OCI-M2 (cell line): Measurements from ENCODE around the gene TBC1D9B.
"Not testable (repeated sequence)": the region's sequence is repeated elsewhere in the genome, so short reads cannot be mapped to it uniquely, and the experiment has no call there.

ENCODE experiments used
- DNase-seq: peaks from one replicate; lab custom pipeline; 2025; ENCODE audit not compliant: unreplicated experiment; lab: John Stamatoyannopoulos, UW

The TBC1D9B gene

DNA sequence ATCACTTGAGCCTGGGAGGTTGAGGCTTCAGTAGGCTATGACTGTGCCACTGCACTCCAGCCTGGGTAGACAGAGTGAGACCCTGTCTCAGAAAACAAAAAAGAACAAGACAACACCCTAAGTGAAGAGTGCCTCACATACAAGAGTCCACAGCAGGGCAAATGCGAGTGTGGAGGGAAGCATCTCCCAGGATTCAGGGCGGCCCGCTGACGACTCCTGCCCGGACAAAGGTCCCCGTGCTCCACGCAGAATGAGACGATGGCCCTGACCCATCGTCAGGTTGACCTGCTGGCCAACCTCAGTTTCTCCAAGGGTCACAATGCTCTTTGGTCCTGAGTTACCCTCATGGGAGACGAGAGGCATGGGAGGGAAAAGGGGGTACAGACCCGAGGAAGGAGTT is 67.4 kb downstream of the TBC1D9B start:
- DNase-seq = no peak

DNA sequence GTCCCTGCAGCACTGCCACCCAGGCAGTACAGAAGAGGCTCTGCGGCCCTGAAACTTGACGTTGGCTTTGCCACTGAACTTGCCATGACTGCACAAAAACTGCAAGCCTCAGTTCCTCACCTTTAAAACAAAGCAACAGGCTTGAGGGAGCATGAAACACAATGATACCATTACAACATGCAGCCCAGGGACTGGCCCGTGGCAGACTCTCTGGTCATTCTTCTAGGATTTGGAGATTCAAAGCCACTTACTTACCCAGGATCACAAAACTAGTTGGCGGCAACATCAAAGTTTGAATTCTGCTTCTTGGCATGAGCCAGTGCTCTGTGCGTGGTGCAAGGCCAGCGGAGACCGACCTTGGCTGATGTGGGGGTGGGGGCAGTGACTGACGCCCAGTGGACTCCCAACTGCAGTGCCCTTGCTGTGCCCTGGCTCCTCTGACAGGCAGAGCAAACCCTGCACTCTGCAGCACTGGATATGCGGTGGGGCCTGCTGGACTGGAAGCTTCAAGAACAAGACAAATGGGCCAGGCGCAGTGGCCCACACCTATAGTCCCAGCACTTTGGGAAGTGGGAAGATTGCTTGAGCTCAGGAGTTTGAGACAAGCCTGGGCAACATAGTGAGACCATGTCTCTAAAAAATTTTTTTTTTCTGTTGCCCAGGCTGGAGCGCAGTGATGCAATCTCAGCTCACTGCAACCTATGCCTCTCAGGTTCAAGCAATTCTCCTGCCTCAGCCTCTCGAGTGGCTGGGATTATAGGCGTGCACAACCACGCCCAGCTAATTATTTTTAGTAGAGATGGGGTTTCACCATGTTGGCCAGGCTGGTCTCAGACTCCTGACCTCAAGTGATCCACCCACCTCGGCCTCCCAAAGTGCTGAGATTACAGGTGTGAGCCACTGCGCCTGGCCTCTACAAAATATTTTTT is 68.1 kb downstream of the TBC1D9B start:
- DNase-seq = no peak

DNA sequence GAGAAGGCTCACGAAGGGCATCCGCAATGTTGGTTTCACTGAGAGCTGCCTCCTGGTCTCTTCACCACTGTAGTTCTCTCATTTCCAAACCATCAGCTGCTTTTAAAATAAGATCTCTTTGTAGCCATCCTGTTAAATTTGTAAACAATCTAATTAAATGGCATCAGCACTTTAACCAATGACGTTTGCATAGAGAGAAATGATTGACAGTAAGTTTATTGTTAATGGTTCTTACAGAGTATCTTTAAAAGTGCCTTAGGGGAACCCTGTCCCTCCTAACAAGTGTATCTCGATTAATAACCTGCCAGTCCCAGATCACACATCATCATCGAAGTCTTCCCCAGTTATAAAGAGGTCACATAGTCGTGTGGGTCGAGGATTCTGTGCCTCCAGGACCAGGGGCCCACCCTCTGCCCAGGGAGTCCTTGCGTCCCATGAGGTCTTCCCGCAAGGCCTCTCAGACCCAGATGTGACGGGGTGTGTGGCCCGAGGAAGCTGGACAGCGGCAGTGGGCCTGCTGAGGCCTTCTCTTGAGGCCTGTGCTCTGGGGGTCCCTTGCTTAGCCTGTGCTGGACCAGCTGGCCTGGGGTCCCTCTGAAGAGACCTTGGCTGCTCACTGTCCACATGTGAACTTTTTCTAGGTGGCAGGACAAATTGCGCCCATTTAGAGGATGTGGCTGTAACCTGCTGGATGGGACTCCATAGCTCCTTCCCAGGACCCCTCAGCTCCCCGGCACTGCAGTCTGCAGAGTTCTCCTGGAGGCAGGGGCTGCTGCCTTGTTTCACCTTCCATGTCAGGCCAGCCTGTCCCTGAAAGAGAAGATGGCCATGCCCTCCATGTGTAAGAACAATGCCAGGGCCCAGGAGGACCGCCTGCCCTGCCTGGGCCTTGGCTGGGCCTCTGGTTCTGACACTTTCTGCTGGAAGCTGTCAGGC is 70.4 kb downstream of the TBC1D9B start:
- no peak for DNase-seq

DNA sequence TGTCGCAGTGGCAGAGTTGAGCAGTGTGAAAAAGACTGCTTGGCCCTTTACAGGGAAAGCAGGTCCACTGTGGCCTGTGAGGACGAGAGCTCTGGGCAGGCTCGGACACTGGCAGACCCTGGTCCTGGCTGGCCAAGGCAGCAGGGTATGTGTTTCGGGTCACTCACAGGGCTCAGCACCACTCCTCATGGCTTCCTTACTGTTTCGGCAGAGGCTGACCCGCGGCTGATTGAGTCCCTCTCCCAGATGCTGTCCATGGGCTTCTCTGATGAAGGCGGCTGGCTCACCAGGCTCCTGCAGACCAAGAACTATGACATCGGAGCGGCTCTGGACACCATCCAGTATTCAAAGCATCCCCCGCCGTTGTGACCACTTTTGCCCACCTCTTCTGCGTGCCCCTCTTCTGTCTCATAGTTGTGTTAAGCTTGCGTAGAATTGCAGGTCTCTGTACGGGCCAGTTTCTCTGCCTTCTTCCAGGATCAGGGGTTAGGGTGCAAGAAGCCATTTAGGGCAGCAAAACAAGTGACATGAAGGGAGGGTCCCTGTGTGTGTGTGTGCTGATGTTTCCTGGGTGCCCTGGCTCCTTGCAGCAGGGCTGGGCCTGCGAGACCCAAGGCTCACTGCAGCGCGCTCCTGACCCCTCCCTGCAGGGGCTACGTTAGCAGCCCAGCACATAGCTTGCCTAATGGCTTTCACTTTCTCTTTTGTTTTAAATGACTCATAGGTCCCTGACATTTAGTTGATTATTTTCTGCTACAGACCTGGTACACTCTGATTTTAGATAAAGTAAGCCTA is 71.3 kb downstream of the TBC1D9B start:
- no peak for DNase-seq

DNA sequence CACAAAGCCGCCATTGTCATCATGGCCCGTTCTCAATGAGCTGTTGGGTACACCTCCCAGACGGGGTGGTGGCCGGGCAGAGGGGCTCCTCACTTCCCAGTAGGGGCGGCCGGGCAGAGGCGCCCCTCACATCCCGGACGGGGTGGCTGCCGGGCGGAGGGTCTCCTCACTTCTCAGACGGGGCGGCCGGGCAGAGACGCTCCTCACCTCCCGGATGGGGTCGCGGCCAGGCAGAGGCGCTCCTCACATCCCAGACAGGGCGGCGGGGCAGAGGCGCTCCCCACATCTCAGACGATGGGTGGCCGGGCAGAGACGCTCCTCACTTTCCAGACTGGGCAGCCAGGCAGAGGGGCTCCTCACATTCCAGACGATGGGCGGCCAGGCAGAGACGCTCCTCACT is 72.8 kb downstream of the TBC1D9B start:
- not testable (repeated sequence) for DNase-seq

DNA sequence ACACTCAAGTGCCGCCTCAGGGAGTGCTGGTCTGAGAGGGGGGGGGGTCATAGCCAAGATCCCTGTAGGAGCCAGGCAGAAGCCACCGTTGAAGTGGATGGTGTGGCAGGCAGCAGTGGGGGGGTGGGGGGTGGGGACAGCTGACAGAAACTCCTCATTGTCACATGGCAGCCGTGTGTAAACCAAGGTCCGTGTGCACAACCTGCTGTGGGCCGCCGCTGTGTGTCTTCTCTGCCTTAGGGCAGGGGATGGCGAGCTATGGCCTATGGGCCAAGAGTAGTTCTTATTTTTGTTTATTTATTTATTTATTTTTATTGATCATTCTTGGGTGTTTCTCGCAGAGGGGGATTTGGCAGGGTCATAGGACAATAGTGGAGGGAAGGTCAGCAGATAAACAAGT is 73.6 kb downstream of the TBC1D9B start:
- no peak for DNase-seq

DNA sequence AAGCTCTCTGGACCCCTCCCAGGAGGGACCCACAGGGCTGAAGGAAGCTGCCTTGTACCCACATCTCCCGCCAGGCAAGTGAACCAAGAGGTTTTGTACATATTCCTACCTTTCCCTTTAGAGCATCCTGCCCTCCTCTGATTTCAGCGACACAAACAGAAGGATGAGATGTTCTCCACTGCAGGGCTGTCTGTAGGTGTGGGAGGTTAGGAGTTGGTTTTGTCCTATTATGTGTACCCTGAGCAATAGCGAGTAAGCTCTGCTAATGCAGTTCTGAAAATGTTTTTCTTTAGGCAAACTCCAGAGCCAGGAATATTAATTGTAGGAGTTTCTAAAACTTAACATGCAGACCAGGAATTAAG is 74.0 kb downstream of the TBC1D9B start:
- no peak for DNase-seq

DNA sequence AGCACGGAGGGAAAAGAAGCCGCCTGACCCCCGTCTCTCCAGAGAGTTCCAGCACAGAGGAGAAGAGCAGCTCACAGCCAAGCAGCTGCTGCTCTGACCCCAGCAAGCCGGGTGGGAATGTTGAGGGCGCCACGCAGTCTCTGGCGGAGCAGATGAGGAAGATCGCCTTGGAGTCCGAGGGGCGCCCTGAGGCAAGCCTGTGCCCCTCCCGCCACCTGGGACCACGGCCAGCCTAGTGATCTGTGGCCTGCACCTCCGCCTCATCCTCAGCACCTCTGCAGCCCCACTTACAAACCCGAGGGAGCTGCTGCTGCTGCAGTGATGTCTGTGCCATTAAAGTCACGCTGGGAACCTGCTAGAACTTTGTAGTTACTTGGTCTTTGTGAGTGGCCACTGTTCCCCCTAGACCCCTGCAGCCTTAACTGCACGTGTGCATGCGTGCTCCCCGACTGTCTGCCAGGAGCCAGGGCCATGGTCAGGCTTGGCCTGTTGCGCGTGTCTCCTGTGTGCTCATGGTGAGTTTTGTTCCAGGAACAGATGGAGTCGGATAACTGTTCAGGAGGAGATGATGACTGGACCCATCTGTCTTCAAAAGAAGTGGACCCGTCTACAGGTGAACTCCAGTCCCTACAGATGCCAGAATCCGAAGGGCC is 74.5 kb downstream of the TBC1D9B start:
- no peak for DNase-seq

DNA sequence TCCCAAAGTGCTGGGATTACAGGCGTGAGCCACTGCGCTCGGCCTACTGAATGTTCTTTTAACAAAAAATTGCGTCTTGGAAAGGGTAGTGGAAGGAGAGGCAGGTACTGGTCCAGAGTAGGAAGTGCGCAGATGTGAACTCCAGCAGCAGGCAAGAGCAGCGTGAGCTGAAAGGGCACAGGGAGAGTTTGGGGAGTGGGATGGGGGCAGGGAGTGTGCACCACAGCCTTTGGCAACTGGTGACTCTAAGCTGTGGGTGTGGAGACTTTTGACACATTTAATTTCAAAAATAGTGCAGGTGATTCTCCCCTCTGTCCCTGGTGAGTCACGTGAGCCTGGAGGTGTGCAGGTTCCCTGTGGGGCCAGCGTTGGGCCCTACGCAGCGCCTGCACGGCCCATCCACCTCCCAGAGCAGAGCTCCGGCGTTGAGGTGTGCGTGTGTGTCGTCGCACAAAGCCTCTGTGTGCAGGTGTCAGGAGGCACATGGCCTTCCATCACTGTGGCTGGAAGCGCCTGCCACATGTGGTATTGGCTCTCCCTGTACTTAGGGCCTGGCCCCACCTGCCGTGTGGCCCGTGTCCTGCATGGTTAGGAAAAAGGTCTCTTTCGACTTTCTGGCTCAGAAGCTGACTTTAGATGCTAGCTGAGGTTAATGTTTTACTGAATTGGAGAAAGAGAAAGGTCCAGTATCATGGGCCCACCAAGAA is 75.5 kb downstream of the TBC1D9B start:
- no peak for DNase-seq

DNA sequence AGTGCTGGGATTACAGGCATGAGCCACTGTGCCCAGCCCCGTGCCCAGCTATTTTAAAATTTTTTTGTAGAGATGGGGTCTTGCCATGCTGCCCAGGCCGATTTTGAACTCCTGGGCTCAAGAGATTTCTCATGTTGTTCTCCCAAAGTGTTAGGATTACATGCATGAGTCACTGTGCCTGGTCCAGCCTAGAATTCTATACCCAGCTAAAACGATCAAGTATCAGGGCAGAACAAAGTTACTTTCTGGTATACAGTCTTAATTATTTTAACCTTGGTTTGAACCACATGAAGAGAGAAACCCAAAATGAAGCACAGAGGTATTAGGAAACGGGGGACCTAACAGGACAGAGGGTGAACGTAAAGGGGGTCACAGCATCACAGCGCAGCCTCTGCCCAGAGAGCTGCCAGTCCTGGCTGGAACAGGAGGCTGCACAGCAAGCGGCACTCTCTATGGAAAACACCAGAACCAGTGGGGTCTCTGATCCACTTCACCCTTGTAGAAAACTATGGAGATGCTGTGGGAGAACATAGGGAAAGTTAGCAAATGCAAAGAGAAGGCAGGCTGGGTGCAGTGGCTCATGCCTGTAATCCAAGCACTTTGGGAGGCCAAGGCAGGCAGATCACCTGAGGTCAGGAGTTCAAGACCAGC is 76.8 kb downstream of the TBC1D9B start:
- DNase-seq = no peak

DNA sequence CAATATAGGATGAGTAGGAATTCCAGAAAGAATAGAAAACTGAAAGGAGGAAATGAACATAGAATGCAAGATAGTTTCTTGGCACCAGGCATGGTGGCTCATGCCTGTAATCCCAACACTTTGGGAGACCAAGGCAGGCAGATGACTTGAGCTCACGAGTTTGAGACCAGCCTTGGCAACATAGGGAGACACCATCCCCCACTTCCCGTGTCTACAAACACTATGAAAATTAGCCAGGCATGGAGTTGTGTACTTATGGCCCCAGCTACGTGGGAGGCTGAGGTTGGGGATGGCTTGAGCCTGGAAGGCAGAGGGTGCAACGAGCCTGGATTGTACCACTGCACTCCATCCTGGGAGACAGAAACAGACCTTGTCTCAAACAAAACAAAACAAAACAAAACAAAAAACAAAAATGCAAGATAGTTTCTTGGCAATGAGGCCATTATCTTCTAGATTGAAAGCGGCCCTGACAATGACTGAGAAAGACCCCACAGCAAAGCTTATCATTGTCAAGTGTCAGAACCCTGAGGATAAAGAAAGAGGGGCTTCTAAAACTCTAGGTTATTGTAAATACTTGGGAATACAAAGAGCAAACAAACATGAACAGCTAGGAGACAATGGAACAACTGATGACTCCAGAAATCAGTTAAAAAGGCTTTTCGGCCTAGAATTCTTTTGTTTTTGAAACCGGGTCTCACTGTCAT is 77.8 kb downstream of the TBC1D9B start:
- DNase-seq = no peak

DNA sequence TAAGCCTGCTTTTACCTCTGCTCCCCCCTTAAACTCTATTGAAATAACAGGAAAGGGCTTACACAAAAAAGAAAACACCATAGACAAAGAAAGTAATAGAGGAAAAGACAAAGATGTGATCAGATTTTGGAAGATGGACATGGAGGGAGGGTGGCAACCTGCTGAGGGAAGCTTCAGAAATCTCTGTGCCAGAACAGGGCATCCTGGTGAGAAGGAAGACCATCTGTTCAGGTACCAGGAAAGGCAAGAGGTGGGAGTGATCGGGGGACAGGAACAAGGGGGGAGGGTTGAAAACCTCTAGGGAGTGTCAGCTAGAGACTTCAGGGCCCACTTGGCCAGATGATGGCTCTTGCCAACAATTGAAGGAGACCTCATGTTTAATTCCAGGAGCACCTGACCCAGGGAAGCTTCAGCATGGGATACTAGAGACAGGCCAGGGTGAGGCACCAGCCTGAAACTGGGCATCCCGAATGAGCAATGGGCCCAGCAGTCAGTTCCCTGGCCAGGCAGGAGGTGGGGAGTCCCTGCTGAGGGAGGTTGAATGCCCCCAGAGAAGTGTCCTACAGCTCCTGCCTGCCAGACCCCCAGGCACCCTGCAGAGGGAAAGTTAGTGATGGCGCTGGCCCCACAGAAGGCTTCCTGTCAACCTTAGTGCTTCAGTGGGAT is 78.8 kb downstream of the TBC1D9B start:
- no peak for DNase-seq

DNA sequence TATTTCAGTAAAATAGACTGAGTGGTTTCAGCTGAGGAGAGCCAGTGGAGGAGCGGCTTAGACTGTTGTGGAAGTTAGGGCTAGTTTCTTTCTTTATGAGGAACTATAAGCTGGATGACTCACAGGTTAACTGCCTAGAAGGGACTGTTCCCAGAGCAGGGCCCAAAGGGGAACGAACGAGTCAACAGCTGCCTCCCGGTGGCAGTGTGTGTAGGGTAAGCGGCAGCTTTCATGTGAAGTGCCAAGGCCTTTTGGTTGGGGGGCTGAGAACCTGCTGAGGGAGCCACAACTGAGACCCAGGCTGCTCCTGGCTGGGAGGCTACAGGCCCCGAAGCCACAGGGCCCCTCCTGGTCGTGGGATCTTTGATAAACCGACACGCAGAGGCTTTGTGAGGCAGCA is 80.0 kb downstream of the TBC1D9B start:
- DNase-seq = no peak

DNA sequence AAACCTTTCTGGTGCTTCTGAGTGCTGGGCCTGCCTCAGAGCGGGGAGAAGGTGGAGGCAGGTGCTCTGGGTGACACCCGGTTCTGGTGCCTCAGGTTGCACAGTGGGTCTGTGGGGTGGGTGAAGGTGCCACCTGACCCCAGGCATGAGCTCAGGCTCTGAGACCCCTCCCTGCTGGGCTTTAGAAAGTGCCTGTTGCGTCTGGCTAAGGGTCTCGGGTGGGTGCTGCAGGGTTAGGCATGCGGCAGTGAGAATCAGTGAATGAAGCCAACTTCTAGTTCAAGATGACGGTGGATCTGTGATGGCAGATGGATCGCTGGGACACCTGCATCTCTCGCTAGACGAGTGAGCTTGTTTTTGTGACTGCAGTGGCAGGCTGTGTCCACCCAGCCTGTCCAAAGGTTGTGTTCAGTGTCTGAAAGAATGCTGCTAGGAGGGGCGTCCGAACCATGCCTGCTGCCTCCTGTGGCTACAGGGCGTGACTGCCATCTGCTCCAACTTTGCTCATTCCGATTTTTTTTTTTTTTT is 82.0 kb downstream of the TBC1D9B start:
- no peak for DNase-seq

DNA sequence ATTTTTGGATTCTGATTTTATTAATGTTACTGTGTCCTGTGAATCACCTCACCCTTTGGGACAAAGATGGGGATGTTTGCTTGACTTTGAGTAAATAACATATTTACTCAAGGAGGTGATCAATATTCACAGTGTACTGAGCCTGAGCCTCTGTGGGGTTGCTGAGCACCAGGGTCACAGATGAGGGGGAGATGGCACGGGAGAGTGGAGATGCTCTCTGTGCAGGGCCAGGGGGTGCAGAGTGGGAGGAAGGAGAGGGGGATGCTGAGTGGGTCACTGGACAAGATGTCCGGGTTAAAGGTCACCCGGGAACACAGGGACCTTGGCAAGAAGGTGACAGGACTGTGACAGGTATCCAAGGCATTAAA is 83.0 kb downstream of the TBC1D9B start:
- no peak for DNase-seq

DNA sequence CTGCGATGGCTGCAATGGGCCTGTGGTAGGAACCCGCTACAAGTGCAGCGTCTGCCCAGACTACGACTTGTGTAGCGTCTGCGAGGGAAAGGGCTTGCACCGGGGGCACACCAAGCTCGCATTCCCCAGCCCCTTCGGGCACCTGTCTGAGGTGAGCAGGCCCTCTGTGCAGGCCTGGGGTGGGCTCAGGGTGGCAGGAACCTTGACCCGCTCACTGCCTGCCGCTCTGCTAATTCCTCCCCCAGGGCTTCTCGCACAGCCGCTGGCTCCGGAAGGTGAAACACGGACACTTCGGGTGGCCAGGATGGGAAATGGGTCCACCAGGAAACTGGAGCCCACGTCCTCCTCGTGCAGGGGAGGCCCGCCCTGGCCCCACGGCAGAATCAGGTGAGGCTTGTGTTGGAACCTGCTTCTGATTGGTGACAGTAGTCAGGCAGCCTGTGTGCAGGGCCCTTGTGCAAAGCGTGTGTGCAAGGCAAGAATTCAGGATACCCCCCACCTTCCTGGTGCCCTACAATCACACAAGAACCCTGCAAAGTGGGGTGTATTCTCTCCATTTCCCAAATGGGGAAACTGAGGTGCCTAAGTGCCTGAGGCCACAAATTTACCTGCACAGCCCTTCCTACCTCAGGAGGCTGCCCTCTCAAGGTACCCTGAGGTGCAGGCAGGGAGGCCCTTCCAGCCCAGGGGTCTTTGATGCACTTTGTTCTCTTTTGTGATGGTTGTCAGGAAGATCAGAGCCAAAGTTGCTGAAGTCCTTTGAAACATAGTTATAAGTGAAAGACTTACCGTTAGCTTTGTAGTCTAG is 83.6 kb downstream of the TBC1D9B start:
- DNase-seq = no peak

DNA sequence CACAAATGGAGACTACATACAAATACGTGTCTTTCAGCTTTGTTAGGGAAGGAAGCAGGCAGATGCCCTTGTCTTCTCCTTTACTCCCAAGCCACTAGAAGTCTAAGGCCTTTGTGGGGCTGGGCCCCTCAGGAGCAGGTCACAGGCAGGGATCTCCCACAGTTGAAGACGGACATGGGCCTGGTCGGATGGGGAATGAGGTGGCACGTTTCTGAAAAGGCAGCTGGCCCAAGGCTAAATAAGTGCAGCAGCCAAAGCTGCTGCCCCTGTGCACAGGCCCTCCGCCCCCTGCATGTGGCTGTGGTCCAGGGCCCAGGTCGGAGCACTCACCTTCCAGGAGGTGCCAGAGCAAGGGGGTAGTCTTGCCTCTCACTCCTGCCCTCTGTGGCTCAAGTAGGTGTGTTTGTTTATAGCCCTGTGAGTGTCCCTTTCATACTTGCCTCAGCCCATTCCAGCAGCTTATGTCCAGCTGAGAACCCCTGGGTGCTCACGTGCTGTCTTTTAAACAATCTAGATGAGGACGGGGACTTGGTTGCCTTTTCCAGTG is 85.2 kb downstream of the TBC1D9B start:
- DNase-seq = no peak
